HEK293T (cell line): Measurements from ENCODE around the gene ADAMTSL2.

Experiments
- ARNT ChIP-seq: fragments of 450-650 bp; IDR thresholded peaks from 2 replicates; pipeline ENCODE4 v1.6.1; 2017; ENCODE audit warnings: mild to moderate bottlenecking
- BHLHE40 ChIP-seq: fragments of 450-650 bp; IDR thresholded peaks from 2 replicates; pipeline ENCODE4 v1.6.1; 2016; ENCODE audit warnings: mild to moderate bottlenecking, moderate library complexity, borderline replicate concordance
- CTBP1 ChIP-seq: fragments of 450-650 bp; IDR thresholded peaks from 2 replicates; pipeline ENCODE4 v1.6.1; 2016; ENCODE audit warnings: borderline replicate concordance
- ELF4 ChIP-seq: fragments of 450-650 bp; IDR thresholded peaks from 2 replicates; pipeline ENCODE4 v1.6.1; 2017; ENCODE audit warnings: antibody characterized with exemption
- FOXA1 ChIP-seq: fragments of 450-650 bp; IDR thresholded peaks from 2 replicates; pipeline ENCODE4 v1.6.1; 2016; ENCODE audit warnings: mild to moderate bottlenecking
- FOXK2 ChIP-seq: fragments of 450-650 bp; IDR thresholded peaks from 2 replicates; pipeline ENCODE4 v1.6.1; 2016; ENCODE audit warnings: mild to moderate bottlenecking
- FOXM1 ChIP-seq: fragments of 450-650 bp; IDR thresholded peaks from 2 replicates; pipeline ENCODE4 v1.6.1; 2017; ENCODE audit warnings: mild to moderate bottlenecking, borderline replicate concordance
- L3MBTL2 ChIP-seq: fragments of 450-650 bp; conservative IDR thresholded peaks from 2 replicates; pipeline ENCODE4 v1.6.1; 2016; ENCODE audit warnings: mild to moderate bottlenecking
- LEF1 ChIP-seq: fragments of 450-650 bp; IDR thresholded peaks from 2 replicates; pipeline ENCODE4 v1.6.1; 2017; ENCODE audit warnings: mild to moderate bottlenecking, borderline replicate concordance
- NFRKB ChIP-seq: fragments of 450-650 bp; IDR thresholded peaks from 2 replicates; pipeline ENCODE4 v1.6.1; 2016; ENCODE audit warnings: mild to moderate bottlenecking, moderate library complexity
- SP1 ChIP-seq: fragments of 450-650 bp; IDR thresholded peaks from 2 replicates; pipeline ENCODE4 v1.6.1; 2017
- TF ChIP-seq, protein P1 (sequence below): fragments of 450-650 bp; IDR thresholded peaks from 2 replicates; pipeline ENCODE4 v1.6.1; 2016

DNA sequence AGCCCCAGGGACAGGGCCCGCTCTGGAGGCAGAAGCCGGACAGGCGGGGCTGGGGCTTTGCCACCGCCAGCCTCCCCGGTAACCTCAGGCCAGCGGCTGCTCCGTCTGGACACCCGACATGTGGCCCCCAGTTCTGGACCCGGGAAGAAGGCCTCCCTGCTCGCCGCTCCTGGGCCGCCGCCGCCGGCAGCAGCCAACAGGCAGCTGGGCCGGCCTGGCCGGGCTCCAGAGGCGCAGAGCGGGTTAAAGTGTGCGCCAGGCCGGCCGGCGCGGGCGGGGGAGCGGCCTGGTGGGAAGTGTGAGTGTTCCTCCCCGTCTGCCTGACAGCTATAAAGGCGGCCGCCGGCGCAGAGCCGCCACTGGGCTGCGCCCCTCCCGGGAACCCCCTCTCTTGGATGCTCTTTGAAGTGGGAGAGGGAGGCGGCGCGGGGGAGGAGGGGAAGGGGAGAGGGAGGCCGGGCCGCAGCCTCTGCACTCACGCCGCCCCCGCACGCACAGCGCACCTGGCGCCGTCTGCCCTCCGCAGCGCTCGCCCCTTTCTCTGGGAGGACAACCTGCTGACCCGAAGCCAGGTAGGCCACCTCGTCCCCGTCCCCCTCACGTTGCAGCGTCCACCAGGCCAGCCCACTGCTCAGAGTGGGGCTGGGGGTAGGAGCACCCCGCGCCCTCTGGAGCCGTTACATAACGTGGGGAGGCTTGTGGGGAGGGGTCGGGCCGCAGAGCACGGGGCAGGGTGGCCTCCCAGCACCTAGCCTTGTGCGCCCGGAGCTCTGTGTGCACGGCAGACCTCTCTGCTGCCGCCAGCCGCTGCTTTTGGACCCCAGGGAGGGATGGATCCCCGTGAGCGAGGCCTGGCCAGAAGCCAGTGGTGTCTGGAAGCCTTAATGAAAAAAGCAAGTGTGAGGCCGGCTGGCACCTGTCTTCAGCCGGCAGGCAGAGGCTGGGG lies at the start of gene ADAMTSL2:
- TF ChIP-seq NFRKB (no peak), BHLHE40 (no peak), ELF4 (no peak), ARNT (no peak), FOXM1 (no peak), SP1 (no peak), FOXA1 (no peak), L3MBTL2 (no peak), FOXK2 (no peak), LEF1 (no peak), CTBP1 (no peak)
- TF ChIP-seq, protein P1, sequence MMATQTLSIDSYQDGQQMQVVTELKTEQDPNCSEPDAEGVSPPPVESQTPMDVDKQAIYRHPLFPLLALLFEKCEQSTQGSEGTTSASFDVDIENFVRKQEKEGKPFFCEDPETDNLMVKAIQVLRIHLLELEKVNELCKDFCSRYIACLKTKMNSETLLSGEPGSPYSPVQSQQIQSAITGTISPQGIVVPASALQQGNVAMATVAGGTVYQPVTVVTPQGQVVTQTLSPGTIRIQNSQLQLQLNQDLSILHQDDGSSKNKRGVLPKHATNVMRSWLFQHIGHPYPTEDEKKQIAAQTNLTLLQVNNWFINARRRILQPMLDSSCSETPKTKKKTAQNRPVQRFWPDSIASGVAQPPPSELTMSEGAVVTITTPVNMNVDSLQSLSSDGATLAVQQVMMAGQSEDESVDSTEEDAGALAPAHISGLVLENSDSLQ, result no peak
